Neural cell (in vitro differentiated cells): Measurements from ENCODE around the gene STX8. TPM values are rescaled to one million over a fixed set of nuclear protein-coding genes. Genes with fewer than 3 reads are reported as not detected.
"Not testable (repeated sequence)": the region's sequence is repeated elsewhere in the genome, so short reads cannot be mapped to it uniquely, and the experiment has no call there.

Experiments
- H2AFZ ChIP-seq: fragments of 200-600, 300-800 bp; sonication (generic), shearing (Covaris generic); 2 replicates; pipeline ENCODE4 v1.6.0; 2014; ENCODE audit warnings: low read depth, mild to moderate bottlenecking, antibody characterized with exemption, low read length, moderate library complexity
- H3F3A ChIP-seq: fragments of 200-600 bp; shearing (Covaris generic); 2 replicates; pipeline ENCODE4 v1.6.1; 2016; ENCODE audit warnings: mild to moderate bottlenecking, moderate library complexity, mixed read lengths, antibody characterized with exemption, low read length; ENCODE audit not compliant: insufficient read depth, poor library complexity, severe bottlenecking
- H3K27ac ChIP-seq: fragments of 200-600, 300-800 bp; sonication (generic), shearing (Covaris generic); 2 replicates; pipeline ENCODE4 v1.5.1; 2014; ENCODE audit warnings: mild to moderate bottlenecking, low read length, moderate library complexity
- H3K27me3 ChIP-seq: fragments of 300-800, 200-600 bp; sonication (generic), shearing (Covaris generic); 2 replicates; pipeline ENCODE4 v1.6.0; 2014; ENCODE audit warnings: mild to moderate bottlenecking, low read depth, low read length, moderate library complexity; ENCODE audit not compliant: insufficient read depth
- H3K36me3 ChIP-seq: fragments of 300-800, 200-600 bp; sonication (generic), shearing (Covaris generic); 2 replicates; pipeline ENCODE4 v1.5.1; 2014; ENCODE audit warnings: mild to moderate bottlenecking, antibody characterized with exemption, low read length, moderate library complexity; ENCODE audit not compliant: insufficient read depth
- H3K4me2 ChIP-seq: fragments of 300-800, 200-600 bp; sonication (generic), shearing (Covaris generic); 2 replicates; pipeline ENCODE4 v1.6.0; 2014; ENCODE audit warnings: mild to moderate bottlenecking, low read length
- H3K4me3 ChIP-seq: fragments of 300-800, 200-600 bp; sonication (generic), shearing (Covaris generic); 2 replicates; pipeline ENCODE4 v1.5.1; 2014; ENCODE audit warnings: mild to moderate bottlenecking, low read length, moderate library complexity
- H3K79me2 ChIP-seq: fragments of 200-600 bp; shearing (Covaris generic); replicated peaks from 2 replicates; pipeline ENCODE4 v1.6.0; 2014; ENCODE audit warnings: mild to moderate bottlenecking, low read length, moderate library complexity; ENCODE audit not compliant: insufficient read depth
- H3K9ac ChIP-seq: fragments of 300-800, 200-600 bp; sonication (generic), shearing (Covaris generic); 2 replicates; pipeline ENCODE4 v1.6.1; 2016; ENCODE audit warnings: mild to moderate bottlenecking, low read length, mixed read lengths
- H3K9me2 ChIP-seq: fragments of 200-600 bp; shearing (Covaris generic); 2 replicates; pipeline ENCODE4 v1.6.1; 2016; ENCODE audit warnings: mild to moderate bottlenecking, low read length, mixed read lengths; ENCODE audit not compliant: insufficient read depth
- H3K9me3 ChIP-seq: fragments of 200-600, 300-800 bp; sonication (generic), shearing (Covaris generic); 2 replicates; pipeline ENCODE4 v1.6.1; 2016; ENCODE audit warnings: mild to moderate bottlenecking, mixed run types, low read length, moderate library complexity, mixed read lengths
- H4K20me1 ChIP-seq: fragments of 200-600 bp; shearing (Covaris generic); 2 replicates; pipeline ENCODE4 v1.6.1; 2016; ENCODE audit warnings: mild to moderate bottlenecking, mixed run types; ENCODE audit not compliant: insufficient read depth
- EP300 ChIP-seq: fragments of 450-650 bp; conservative IDR thresholded peaks from 2 replicates; pipeline ENCODE4 v1.6.1; 2014; ENCODE audit warnings: antibody characterized with exemption, mild to moderate bottlenecking, moderate library complexity; ENCODE audit not compliant: poor library complexity, severe bottlenecking
- EZH2 ChIP-seq: fragments of 200-600, 300-800 bp; shearing (Covaris generic), sonication (generic); IDR thresholded peaks from 2 replicates; pipeline ENCODE4 v1.6.1; 2014; ENCODE audit warnings: antibody characterized with exemption, low read length, borderline replicate concordance, mild to moderate bottlenecking; ENCODE audit not compliant: insufficient read depth, poor library complexity, severe bottlenecking
- MXI1 ChIP-seq: fragments of 450-650 bp; conservative IDR thresholded peaks from 2 replicates; pipeline ENCODE4 v1.6.1; 2014; ENCODE audit warnings: antibody characterized with exemption, mild to moderate bottlenecking; ENCODE audit not compliant: poor library complexity, severe bottlenecking
- POLR2AphosphoS5 ChIP-seq: IDR thresholded peaks from 2 replicates; pipeline ENCODE4 v1.6.1; 2012
- RAD21 ChIP-seq: fragments of 450-650 bp; conservative IDR thresholded peaks from 2 replicates; pipeline ENCODE4 v1.6.1; 2014; ENCODE audit warnings: antibody characterized with exemption, mild to moderate bottlenecking, moderate library complexity
- SMC3 ChIP-seq: fragments of 450-650 bp; conservative IDR thresholded peaks from 2 replicates; pipeline ENCODE4 v1.6.1; 2014; ENCODE audit warnings: antibody characterized with exemption, mild to moderate bottlenecking, moderate library complexity; ENCODE audit not compliant: poor library complexity
- TAF1 ChIP-seq: IDR thresholded peaks from 2 replicates; pipeline ENCODE4 v1.6.1; 2012; ENCODE audit warnings: low read depth
- polyA plus RNA-seq: library from polyadenylated mRNA; depleted of rRNA; stranded (reverse); fragments of >200 nt; gene quantifications from 2 replicates; pipeline ENCODE4 v1.2.3, GENCODE V29; 2014
- TF ChIP-seq, protein P1 (sequence below): IDR thresholded peaks from 2 replicates; pipeline ENCODE4 v1.6.1; 2012; ENCODE audit warnings: borderline replicate concordance
- TF ChIP-seq, protein P2 (sequence below): fragments of 450-650 bp; IDR thresholded peaks from 2 replicates; pipeline ENCODE4 v1.5.1; 2014; ENCODE audit warnings: antibody characterized with exemption, mild to moderate bottlenecking, moderate library complexity; ENCODE audit not compliant: poor library complexity, severe bottlenecking

The STX8 gene
- polyA plus RNA-seq, 1 donor from 2014 or later: 100 TPM

DNA sequence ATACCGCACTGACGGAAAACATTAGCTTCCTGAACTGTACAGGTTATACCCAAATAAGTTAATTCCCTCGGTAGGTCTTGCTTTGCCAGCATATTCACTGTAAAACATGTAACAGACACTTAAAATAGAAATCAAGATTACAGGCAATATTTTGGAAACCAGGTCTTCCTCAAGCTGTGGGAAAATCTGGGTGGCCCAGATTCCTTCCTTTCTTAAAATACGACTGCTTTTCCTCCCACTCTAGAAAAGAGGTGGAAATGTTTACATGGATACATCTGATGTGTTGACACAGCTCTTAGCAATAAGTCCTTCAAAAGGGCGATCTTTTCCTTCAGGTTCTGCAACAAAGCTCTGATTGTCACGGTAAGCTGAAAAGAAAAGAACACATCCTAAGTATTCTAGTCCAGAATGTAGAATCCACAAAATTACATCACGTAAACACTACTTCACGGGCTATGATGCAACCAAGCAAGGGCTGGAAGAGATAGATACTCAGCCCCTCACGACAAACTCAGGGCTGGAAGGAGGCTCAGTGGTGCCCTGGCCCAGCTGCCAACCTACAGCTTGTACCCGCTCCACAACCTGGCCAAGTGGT lies 18.4 kb downstream of the STX8 start:
- no peaks in the 10 kb centered on the region for H4K20me1 ChIP-seq
- no peaks in the 10 kb centered on the region for H3K9me3 ChIP-seq
- no peak overlapping the region for H3K4me2 ChIP-seq
- no peaks in the 10 kb centered on the region for H3F3A ChIP-seq
- no peak overlapping the region for H3K27ac ChIP-seq
- no peak overlapping the region for H3K4me3 ChIP-seq
- H3K36me3 ChIP-seq: no peaks in the 10 kb centered on the region
- TF ChIP-seq POLR2AphosphoS5: no peak
- TF ChIP-seq, protein P1, sequence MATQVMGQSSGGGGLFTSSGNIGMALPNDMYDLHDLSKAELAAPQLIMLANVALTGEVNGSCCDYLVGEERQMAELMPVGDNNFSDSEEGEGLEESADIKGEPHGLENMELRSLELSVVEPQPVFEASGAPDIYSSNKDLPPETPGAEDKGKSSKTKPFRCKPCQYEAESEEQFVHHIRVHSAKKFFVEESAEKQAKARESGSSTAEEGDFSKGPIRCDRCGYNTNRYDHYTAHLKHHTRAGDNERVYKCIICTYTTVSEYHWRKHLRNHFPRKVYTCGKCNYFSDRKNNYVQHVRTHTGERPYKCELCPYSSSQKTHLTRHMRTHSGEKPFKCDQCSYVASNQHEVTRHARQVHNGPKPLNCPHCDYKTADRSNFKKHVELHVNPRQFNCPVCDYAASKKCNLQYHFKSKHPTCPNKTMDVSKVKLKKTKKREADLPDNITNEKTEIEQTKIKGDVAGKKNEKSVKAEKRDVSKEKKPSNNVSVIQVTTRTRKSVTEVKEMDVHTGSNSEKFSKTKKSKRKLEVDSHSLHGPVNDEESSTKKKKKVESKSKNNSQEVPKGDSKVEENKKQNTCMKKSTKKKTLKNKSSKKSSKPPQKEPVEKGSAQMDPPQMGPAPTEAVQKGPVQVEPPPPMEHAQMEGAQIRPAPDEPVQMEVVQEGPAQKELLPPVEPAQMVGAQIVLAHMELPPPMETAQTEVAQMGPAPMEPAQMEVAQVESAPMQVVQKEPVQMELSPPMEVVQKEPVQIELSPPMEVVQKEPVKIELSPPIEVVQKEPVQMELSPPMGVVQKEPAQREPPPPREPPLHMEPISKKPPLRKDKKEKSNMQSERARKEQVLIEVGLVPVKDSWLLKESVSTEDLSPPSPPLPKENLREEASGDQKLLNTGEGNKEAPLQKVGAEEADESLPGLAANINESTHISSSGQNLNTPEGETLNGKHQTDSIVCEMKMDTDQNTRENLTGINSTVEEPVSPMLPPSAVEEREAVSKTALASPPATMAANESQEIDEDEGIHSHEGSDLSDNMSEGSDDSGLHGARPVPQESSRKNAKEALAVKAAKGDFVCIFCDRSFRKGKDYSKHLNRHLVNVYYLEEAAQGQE: no peak
- no peak for TF ChIP-seq EZH2
- TF ChIP-seq EP300: no peak
- H3K9me2 ChIP-seq: no peaks in the 10 kb centered on the region
- no peak overlapping the region for H3K9ac ChIP-seq
- H3K79me2 ChIP-seq: no peaks in the 10 kb centered on the region
- no peak overlapping the region for H2AFZ ChIP-seq
- no peaks in the 10 kb centered on the region for H3K27me3 ChIP-seq

DNA sequence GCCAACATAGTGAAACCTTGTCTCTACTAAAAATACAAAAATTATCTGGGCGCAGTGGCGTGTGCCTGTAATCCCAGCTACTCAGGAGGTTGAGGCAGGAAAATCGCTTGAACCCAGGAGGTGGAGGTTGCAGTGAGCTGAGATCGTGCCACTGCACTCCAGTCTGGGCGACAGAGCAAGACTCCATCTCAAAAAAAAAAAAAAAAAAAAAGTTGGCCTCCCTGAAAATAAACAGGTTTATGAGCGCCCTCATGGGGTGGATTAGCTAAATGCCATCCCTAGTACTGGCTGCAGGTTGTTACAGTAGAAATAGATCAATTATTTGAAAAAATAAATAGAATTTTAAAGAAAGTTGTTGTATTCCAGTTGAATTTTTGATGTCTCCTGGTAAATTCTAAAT lies 20.9 kb downstream of the STX8 start:
- not testable (repeated sequence) for H3F3A ChIP-seq, H3K27me3 ChIP-seq, H3K4me2 ChIP-seq

DNA sequence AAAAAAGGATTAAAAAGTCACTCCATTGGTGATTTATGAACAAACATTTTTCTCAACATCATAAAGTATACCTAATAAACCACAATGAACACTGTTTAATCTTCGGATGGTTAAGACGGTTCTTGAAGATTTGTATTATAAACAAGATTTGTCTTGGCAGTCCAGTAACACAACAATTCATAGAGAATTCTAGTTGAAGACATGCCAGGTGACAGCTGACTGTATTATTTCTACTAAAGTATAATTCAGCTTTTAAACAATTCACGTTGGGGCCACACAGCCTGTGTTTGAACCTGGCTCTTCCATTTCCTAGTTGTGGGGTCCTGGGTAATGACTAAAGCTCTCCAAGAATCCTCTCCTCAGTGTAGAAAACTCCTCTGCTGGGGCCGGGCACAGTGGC lies 22.0 kb downstream of the STX8 start:
- no peak overlapping the region for H3K4me3 ChIP-seq
- no peak overlapping the region for H3K4me2 ChIP-seq
- H3K27me3 ChIP-seq: no peaks in the 10 kb centered on the region
- no peak overlapping the region for H2AFZ ChIP-seq
- H3K36me3 ChIP-seq: no peaks in the 10 kb centered on the region
- no peaks in the 10 kb centered on the region for H3K79me2 ChIP-seq
- no peaks in the 10 kb centered on the region for H3F3A ChIP-seq
- TF ChIP-seq, protein P2, sequence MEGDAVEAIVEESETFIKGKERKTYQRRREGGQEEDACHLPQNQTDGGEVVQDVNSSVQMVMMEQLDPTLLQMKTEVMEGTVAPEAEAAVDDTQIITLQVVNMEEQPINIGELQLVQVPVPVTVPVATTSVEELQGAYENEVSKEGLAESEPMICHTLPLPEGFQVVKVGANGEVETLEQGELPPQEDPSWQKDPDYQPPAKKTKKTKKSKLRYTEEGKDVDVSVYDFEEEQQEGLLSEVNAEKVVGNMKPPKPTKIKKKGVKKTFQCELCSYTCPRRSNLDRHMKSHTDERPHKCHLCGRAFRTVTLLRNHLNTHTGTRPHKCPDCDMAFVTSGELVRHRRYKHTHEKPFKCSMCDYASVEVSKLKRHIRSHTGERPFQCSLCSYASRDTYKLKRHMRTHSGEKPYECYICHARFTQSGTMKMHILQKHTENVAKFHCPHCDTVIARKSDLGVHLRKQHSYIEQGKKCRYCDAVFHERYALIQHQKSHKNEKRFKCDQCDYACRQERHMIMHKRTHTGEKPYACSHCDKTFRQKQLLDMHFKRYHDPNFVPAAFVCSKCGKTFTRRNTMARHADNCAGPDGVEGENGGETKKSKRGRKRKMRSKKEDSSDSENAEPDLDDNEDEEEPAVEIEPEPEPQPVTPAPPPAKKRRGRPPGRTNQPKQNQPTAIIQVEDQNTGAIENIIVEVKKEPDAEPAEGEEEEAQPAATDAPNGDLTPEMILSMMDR: no peak
- TF ChIP-seq, protein P1: no peak
- TF ChIP-seq SMC3: no peak
- TF ChIP-seq EP300: no peak
- no peak for TF ChIP-seq TAF1
- no peak for TF ChIP-seq MXI1
- no peak for TF ChIP-seq RAD21
- no peak for TF ChIP-seq POLR2AphosphoS5
- no peak for TF ChIP-seq EZH2
- H3K27ac ChIP-seq: no peak overlapping the region
- H4K20me1 ChIP-seq: no peaks in the 10 kb centered on the region
- H3K9me3 ChIP-seq: no peaks in the 10 kb centered on the region
- H3K9ac ChIP-seq: no peak overlapping the region
- no peaks in the 10 kb centered on the region for H3K9me2 ChIP-seq

More for the DNA sequence above, 20.9 kb downstream of the STX8 start:
- not testable (repeated sequence) for H3K79me2 ChIP-seq, H3K9me3 ChIP-seq, H3K4me3 ChIP-seq, H2AFZ ChIP-seq, H3K27ac ChIP-seq, H3K9me2 ChIP-seq, H3K36me3 ChIP-seq, H4K20me1 ChIP-seq, H3K9ac ChIP-seq
- TF ChIP-seq, protein P2: peak; percentile 32
- TF ChIP-seq RAD21: peak; percentile 27
